ENCODE measurements around the gene NUP54.

DNA sequence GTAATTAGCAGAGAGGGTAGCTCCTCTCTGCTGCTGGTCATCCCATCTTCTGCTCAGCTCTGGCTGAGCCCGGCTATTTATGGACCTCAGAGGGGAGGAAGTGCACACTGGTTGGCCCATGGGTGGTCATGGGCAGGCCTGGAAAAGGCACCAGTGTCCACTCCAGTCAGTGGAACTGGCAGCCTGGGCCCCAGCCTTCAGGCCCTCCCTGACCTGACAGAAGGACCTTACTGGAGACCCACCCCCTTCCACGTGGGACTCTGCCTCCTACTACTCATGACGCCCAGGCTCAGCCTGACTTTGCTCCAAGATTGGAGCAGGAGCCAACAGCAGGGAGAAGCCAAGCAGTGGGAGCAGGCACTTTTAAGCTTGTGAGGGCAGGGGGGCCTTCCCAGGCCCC lies 81.7 kb downstream of the NUP54 start:
- no peak for TF ChIP-seq FOXP2 (optimal IDR thresholded peaks at IDR 0.05; ENCODE audit: control extremely low read depth, extremely low read length, insufficient read depth)
- no peak for TF ChIP-seq POLR2AphosphoS5 (IDR thresholded peaks at IDR 0.05; ENCODE audit: borderline replicate concordance, low read depth, low read length)

Measured in SK-N-MC (cell line).